HL-60 (cell line): ENCODE measurements around the gene WTAP.

Experiments
- DNase-seq, 2 experiments: peaks; one replicate each; pipeline ENCODE4 v3.0.0-alpha.2; 2010 to 2020; ENCODE audit warnings: low read depth in 1 of 2, low spot score in 1 of 2
- H3K27ac ChIP-seq: fragments of 250-450 bp; sonication (Bioruptor Pico); replicated peaks from 2 replicates; pipeline ENCODE4 v1.5.1; 2020; ENCODE audit warnings: mild to moderate bottlenecking, moderate library complexity
- H3K27me3 ChIP-seq: fragments of 250-450 bp; sonication (Bioruptor Pico); 2 replicates; pipeline ENCODE4 v1.5.1; 2021; ENCODE audit warnings: mild to moderate bottlenecking, moderate library complexity; ENCODE audit not compliant: insufficient read depth, poor library complexity, severe bottlenecking
- H3K4me3 ChIP-seq: replicated peaks from 2 replicates; pipeline ENCODE4 v1.5.1; 2011; ENCODE audit warnings: mild to moderate bottlenecking, control low read depth, low read length; ENCODE audit not compliant: insufficient read depth
- CTCF ChIP-seq: IDR thresholded peaks from one replicate; pipeline ENCODE4 v1.5.1; 2011; ENCODE audit warnings: low read length, control low read depth, inconsistent platforms; ENCODE audit not compliant: insufficient read depth
- GABPA ChIP-seq: IDR thresholded peaks from 2 replicates; pipeline ENCODE4 v1.6.1; 2012; ENCODE audit warnings: low read depth
- POLR2AphosphoS5 ChIP-seq: IDR thresholded peaks from 2 replicates; pipeline ENCODE4 v1.6.1; 2012; ENCODE audit warnings: low read depth
- REST ChIP-seq: IDR thresholded peaks from 2 replicates; pipeline ENCODE4 v1.6.1; 2012; ENCODE audit warnings: low read depth; ENCODE audit not compliant: insufficient replicate concordance
- SPI1 ChIP-seq: IDR thresholded peaks from 2 replicates; pipeline ENCODE4 v1.6.1; 2012; ENCODE audit warnings: low read depth, mild to moderate bottlenecking, borderline replicate concordance

WTAP gene

GRCh38 chr6:159777240-159777904 lies 50.1 kb downstream of the WTAP start:
- H3K27me3 ChIP-seq = no peaks in the 10 kb centered on the region
- no peak overlapping the region for H3K4me3 ChIP-seq
- no peak for TF ChIP-seq GABPA
- no peak for TF ChIP-seq CTCF
- no peak for TF ChIP-seq REST
- TF ChIP-seq POLR2AphosphoS5 = peak; percentile 76
- no peak for TF ChIP-seq SPI1
- no peak for DNase-seq
- H3K27ac ChIP-seq = no peak overlapping the region

- Histone ChIP-seq H3K4me3 (no peak overlapping the region), H3K27me3 (no peaks in the 10 kb centered on the region), H3K27ac (no peak overlapping the region)
- TF ChIP-seq CTCF = no peak
- TF ChIP-seq REST = no peak
- no peak for TF ChIP-seq SPI1
- no peak for TF ChIP-seq POLR2AphosphoS5
- no peak for TF ChIP-seq GABPA
- DNase-seq = no peak
Observed at GRCh38 chr6:159778131-159778530, 50.8 kb downstream of the WTAP start.

GRCh38 chr6:159778542-159779103 lies 51.3 kb downstream of the WTAP start:
- Histone ChIP-seq H3K4me3 (no peak overlapping the region), H3K27me3 (no peaks in the 10 kb centered on the region), H3K27ac (no peak overlapping the region)
- no peak for DNase-seq
- TF ChIP-seq POLR2AphosphoS5 (peak; percentile 46; the same call in 1 of the 2 replicates), CTCF (no peak), SPI1 (no peak), GABPA (no peak), REST (no peak)
